Retinal pigment epithelial cell (primary cell): Measurements from ENCODE around the gene SNAPC4.
"Not testable (repeated sequence)": the region's sequence is repeated elsewhere in the genome, so short reads cannot be mapped to it uniquely, and the experiment has no call there.

ENCODE experiments used
- DNase-seq: peaks from one replicate; pipeline ENCODE4 v3.0.0-alpha.2; 2010; ENCODE audit warnings: low read depth
- H3K4me3 ChIP-seq: 2 replicates; pipeline ENCODE4 v1.5.1; 2011; ENCODE audit warnings: mild to moderate bottlenecking, low read length, control low read depth, moderate library complexity
- CTCF ChIP-seq: conservative IDR thresholded peaks from 2 replicates; pipeline ENCODE4 v1.5.1; 2011; ENCODE audit warnings: low read depth, low read length, control low read depth, inconsistent platforms

The SNAPC4 gene

DNA sequence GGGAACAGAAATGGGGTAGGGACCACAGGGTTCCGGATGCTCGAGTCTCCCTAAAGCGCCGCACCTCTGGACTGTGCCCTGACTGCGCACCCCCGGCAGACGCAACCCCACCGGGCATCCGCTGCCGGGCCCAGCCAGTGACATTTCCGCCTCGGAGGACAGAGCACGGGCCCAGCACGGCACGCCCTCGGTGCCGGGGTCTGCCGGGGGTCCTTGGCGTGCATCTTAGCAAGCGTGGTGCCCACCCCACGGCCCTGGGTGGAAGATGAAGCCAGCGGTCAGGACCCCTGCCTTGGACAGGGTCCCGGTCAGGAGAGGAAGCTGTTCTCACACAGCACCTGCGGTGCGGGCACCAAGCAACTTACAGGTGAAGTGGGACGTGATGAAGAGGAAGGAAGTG, 32.6 kb upstream of the SNAPC4 start:
- no peak overlapping the region for H3K4me3 ChIP-seq
- TF ChIP-seq CTCF, result no peak
- DNase-seq, result no peak

GRCh38 chr9:136431782-136432350, 31.9 kb upstream of the SNAPC4 start:
- no peak overlapping the region for H3K4me3 ChIP-seq
- no peak for TF ChIP-seq CTCF
- no peak for DNase-seq

DNA sequence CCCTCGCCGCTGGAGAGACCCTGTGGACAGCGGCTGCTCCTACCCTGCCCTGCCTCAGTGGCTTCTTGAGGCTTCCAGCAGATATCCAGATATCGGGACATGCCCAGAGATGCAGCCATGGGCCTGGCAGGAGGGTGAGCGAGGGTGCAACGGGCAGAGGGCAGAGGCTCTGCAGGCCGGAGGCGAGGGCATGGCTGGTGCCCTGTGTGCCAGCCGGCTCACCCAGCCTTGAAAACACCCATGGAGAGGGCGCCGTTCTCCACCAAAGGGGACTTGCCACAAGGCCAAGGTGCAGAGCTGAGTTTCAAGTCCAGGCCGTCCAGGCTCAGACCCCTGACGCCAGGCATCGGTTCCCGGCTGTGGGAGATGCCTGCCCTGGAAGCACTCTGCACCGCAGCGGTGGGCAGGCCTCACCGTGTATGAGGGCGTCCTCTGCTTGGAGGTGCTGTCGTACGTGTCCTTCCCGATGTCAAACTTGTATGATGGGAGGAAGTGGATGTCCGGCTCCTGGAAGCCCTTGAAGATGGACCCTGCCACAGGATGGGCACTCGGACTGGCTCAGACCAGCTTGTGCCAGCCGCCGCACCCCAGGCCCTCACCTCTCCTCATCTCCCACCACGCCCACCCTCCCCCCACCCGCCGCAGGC, 30.7 kb upstream of the SNAPC4 start:
- DNase-seq, result no peak
- no peak overlapping the region for H3K4me3 ChIP-seq
- TF ChIP-seq CTCF, result no peak

DNA sequence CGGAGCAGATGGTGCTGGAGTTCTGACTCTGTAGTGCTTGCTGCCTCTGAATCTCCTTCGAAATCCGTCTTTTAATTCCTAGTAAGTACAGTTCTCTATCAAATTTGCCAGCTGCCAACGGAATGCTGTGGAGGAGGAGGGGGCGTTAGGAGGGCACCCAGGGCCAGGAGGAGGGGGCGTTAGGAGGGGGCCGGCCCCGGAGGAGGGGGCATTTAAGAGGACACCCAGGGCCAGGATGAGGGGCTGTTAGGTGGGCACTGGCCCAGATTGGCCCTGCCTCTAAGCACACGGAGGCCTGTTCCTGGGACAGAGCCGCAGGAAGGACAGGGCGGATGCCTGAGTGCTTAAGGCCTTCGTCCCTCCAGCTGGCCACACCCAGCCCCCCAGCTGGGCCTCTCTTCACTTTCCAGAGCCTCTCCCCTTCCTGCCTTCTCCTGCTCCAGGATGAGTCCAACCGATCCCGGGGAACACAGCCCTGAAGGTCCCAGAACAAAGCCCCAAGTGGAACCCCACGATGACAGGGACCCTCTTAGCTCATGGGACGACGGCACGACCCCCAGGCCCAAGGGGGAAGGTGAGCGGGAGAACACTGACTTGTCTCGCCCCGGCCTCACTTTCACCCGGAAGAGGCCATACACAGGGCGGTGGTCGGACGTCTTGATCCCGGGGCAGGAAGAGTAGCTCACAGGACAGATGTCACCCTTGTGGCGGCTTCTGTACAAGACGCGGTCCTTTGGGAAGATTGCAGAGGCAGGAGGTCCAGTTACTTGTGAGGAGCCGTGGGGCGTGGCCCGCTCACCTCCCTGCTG, 29.9 kb upstream of the SNAPC4 start:
- TF ChIP-seq CTCF, result no peak
- H3K4me3 ChIP-seq, result no peak overlapping the region
- no peak for DNase-seq

- DNase-seq, result no peak
- no peak for TF ChIP-seq CTCF
- no peak overlapping the region for H3K4me3 ChIP-seq
Measured at GRCh38 chr9:136429075-136429628, 29.2 kb upstream of the SNAPC4 start.

- no peak for DNase-seq
- H3K4me3 ChIP-seq, result no peak overlapping the region
- no peak for TF ChIP-seq CTCF
Measured at GRCh38 chr9:136426787-136427186, 26.8 kb upstream of the SNAPC4 start.

DNA sequence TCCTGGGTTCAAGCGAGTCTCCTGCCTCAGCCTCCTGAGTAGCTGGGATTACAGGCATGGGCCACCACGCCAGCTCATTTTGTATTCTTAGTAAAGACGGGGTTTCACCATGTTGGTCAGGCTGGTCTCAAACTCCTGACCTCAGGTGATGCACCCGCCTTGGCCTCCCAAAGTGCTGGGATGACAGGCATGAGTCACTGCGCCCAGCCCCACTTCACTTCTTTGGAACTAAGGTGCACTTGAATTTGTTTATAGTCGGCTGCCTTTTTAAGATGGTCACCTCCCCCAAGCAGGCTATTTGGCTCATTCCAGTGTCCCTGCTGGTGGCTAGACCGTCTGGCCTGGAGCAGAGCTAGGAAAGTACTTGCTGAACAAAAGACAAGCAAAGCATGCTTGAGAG, 25.4 kb upstream of the SNAPC4 start:
- not testable (repeated sequence) for H3K4me3 ChIP-seq, DNase-seq
